SK-N-SH treated with all-trans-retinoic acid at 6 μM for 48 hours (cell line): ENCODE results near the gene TMEM203.

ENCODE experiments used
- BACH2 ChIP-seq: fragments of 250-450 bp; sonication (Bioruptor Pico); IDR thresholded peaks from 2 replicates; pipeline ENCODE4 v1.9.0; 2021; ENCODE audit warnings: mild to moderate bottlenecking, borderline replicate concordance
- CSDC2 ChIP-seq: fragments of 250-450 bp; sonication (Bioruptor Pico); IDR thresholded peaks from 2 replicates; pipeline ENCODE4 v1.5.0; 2020; ENCODE audit warnings: mild to moderate bottlenecking, moderate library complexity
- SNAI2 ChIP-seq: fragments of 250-450 bp; sonication (Bioruptor Pico); IDR thresholded peaks from 2 replicates; pipeline ENCODE4 v1.5.0; 2020; ENCODE audit warnings: mild to moderate bottlenecking, moderate library complexity
- TCF4 ChIP-seq: fragments of 250-450 bp; sonication (Bioruptor Pico); IDR thresholded peaks from 2 replicates; pipeline ENCODE4 v1.8.0; 2021; ENCODE audit warnings: mild to moderate bottlenecking, moderate library complexity, borderline replicate concordance
- ZFP3 ChIP-seq: fragments of 250-450 bp; sonication (Bioruptor Pico); IDR thresholded peaks from 2 replicates; pipeline ENCODE4 v1.5.0; 2020; ENCODE audit warnings: mild to moderate bottlenecking, moderate library complexity
- ZFP30 ChIP-seq: fragments of 450-650 bp; formaldehyde crosslinking; IDR thresholded peaks from 2 replicates; pipeline ENCODE4 v1.5.0; 2022; ENCODE audit warnings: mild to moderate bottlenecking, moderate library complexity
- ZNF8 ChIP-seq: fragments of 450-650 bp; formaldehyde crosslinking; IDR thresholded peaks from 2 replicates; pipeline ENCODE4 v1.5.0; 2020; ENCODE audit warnings: mild to moderate bottlenecking, moderate library complexity
- TF ChIP-seq, protein P1 (sequence below): fragments of 250-450 bp; sonication (Bioruptor Pico); IDR thresholded peaks from 2 replicates; pipeline ENCODE4 v1.5.1; 2020; ENCODE audit warnings: low read depth, mild to moderate bottlenecking, moderate library complexity

DNA sequence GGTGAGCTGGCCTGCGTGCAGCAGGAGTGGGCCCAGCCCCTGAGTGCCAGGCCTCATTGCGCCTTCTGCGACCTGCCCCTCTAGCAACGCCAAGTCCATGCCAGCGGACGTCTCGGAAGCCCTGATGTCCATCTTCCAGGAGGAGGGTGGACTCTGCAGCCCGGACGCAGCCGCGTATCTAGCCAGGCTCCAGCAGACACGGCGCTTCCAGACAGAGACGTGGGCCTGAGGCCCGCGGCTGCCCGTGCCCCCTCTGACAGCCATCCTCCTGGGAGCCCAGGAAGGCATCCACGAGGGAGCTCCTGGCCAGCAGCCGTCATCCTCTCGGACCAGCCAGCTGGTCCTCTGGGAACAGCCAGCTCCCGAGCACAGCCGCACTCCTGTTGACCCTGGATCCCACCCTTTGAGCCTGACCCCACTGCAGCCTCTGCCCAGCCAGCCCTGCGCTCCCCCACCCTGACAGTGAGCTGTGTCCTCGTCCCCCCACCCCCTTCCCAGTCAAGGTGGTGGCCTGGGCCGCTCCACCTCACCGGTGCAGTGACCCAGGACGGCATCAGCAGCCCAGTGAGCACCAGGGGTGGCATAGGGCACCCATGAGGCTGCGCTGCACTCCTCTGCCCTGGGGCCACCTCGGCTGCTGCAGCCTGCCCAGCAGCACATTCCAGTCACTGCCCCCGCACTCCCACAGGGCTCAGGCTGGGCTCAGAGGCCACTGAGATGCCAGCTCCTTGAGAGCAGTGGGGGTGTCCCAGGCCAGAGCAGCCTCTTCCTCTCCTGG lies 10.9 kb upstream of the TMEM203 start:
- TF ChIP-seq ZFP3 (CRISPR knock-in tag) (no peak), ZFP30 (no peak), ZNF8 (CRISPR knock-in tag) (no peak), TCF4 (CRISPR knock-in tag) (no peak), BACH2 (CRISPR knock-in tag) (no peak), CSDC2 (CRISPR knock-in tag) (no peak), SNAI2 (CRISPR knock-in tag) (no peak)
- TF ChIP-seq, protein P1, sequence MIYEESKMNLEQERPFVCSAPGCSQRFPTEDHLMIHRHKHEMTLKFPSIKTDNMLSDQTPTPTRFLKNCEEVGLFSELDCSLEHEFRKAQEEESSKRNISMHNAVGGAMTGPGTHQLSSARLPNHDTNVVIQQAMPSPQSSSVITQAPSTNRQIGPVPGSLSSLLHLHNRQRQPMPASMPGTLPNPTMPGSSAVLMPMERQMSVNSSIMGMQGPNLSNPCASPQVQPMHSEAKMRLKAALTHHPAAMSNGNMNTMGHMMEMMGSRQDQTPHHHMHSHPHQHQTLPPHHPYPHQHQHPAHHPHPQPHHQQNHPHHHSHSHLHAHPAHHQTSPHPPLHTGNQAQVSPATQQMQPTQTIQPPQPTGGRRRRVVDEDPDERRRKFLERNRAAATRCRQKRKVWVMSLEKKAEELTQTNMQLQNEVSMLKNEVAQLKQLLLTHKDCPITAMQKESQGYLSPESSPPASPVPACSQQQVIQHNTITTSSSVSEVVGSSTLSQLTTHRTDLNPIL (CRISPR knock-in tag) = no peak
